ENCODE data around the gene CARTPT.

The CARTPT gene

DNA sequence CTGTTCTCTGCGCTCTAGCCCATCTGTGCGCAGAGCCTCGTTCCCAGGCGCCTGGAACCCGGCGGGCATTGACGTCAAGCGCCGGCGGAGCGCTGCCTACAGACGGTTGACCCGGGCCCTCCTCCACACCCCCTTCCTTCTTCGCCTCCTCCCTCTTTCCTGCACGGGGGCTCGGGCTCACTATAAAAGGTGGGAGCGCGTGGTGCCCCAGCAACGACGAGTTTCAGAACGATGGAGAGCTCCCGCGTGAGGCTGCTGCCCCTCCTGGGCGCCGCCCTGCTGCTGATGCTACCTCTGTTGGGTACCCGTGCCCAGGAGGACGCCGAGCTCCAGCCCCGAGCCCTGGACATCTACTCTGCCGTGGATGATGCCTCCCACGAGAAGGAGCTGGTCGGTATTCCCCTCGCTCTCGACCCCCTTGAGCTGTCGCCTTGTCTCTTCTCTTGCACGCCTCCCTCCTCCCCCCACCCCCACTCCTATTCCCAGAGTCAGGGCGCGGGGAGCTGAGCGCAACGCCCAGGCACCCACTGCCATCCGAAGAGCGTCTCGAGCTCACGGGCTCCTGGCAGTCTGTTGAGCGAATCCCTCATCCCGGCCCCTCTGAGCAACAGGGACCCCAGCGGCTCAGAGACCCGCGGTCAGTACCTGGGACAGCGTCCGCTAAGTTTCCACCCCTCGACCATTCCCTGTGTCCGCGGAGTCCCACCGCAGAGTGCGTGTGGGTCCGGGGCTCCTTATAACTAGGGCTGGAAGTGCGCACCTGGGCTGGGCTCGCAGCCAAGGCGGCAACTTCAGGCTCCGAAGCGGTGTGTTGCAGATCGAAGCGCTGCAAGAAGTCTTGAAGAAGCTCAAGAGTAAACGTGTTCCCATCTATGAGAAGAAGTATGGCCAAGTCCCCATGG lies at the start of gene CARTPT:
CARTPT (plus strand) TSS at position 213 of the 902 bp plus-strand sequence; CDS start at position 232, 19 bp downstream.
- no peak for DNase-seq

DNA sequence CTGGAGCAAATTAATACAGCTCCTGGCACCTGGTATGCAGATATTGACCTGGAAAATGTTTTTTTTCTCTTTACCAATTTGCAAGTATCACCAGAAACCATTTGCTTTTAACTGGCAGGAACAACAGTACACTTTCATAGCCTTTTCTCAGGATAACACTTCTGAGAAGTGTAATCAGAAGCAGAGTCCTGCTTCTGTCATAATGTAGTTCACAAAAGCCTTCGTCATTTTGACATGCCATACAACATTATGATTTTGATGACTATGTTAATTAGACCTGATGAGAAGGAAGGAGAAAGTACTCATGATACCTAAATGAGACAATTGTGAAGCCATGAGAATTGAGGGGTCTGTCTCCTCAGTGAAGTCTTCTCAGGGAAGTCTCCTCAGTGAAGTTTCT lies 41.1 kb upstream of the CARTPT start:
- DNase-seq = no peak

DNA sequence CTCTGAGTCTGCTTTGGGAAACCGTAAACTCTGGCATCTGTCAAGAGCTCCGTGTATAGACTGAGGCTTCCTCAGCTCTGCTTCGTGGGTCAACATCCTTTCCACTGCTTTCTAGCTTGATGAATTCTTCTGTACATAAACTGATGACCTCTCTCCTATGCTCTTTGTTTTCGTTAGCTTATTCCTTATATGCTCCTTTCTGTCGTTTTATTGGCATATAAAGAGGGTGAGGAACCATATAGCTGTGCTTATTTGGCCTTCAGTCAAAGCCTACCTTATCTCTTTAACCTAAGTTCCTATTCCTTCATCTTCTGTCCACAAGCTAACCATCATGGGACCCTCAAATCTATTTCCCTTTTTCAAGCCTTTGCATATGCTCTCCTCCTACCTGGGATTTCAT lies 39.4 kb upstream of the CARTPT start:
- no peak for DNase-seq

DNA sequence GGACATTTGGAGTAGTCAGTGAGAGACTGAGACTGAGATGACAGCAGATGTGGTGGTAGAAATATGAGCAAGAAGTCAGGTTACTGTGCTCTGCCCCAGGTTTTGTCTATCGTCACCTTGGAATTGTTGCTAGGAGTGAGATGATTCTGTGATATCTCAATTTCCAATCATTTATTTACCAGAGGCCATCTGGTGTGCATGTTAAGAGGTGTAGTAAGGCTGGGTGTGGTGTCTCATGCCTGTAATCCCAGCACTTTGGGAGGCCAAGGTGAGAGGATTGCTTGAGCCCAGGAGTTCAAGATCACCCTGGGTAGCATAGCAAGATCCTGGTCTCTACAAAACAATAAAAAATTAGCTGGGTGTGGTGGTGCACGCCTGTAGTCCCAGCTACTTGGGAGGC lies 38.6 kb upstream of the CARTPT start:
- DNase-seq = no peak

DNA sequence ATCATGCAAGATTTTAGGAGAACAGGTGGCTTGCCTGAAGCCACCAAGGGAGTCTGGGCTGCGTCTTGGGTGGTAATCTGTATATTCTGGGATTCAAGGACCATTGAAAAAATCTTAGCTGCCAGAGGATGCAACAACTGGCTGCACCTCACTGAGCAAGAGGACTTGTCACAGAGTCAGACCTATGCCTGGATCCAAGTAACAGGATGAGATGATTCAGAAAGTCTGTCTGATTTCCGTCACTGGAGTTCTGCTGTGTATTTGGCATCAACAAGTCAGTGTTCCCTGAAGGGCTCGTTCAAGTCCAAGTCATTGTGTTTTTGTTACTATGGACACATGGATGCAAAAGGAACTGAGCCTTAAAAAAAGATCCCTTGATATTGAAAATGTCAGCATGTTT lies 37.8 kb upstream of the CARTPT start:
- DNase-seq = no peak

DNA sequence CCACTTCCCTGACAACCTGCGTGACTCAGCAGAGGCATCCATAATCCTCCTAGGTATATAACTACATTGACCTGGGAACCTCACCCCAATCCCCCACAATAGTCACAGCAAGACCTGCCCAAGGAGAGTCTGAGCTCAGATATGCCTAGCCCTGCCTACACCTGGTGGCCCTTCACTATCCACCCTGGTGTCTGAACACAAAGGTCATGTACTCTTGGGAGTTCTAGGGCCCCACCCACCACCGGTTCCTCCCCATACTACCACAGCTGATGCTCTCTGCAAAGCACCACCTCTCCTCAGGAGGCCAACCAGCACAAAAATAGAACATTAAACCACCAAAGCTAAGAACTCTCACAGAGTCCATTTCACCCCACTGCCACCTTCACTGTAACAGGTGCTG lies 34.8 kb upstream of the CARTPT start:
- DNase-seq = no peak

DNA sequence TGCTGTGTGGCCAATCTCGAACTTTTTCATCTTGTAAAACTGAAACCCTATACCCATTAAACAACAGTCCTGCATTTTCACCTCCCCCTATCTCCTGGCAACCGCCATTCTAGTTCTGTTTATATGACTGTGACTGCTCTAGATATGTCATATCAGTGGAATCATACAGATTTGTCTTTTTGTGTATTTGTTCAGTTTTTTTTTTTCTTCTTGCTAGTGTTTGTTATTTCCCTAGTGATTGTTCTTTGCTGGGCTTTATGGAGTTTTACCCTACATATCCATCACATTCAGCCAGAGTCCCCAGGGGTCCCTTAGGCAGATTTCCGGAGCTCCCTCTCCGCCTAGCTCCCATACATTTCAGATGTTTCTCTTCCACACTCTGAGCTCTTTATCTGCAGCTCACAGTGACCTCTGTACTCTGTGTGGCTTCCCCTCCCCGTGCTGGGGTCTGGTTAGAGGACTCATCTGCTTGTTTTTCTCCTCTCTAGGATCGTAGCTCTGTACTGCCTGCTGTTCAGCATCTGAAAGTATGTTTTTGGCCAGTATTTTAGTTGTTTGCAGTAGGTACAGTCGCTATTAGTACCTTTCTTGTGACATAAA lies 25.1 kb upstream of the CARTPT start:
- DNase-seq = no peak

DNA sequence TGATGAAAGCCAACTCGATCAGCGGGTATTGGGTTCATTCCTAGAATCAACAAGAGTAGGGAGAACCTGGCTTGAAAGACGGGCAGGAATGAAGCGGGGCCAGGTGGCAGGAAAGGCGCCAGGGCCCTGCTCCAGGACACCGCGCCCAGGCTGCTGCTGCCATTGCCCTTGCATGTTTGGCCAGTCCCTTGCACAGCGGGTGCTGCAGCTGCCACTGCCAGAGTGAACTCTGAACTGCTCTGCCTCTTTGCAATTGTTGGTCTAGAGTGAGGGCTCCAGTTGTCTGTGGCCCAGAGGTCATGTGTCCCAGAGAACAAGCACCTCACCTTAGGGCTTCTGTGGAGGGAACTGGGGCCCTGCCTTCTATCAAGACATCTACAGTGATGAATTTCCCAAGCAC lies 24.0 kb upstream of the CARTPT start:
- no peak for DNase-seq

DNA sequence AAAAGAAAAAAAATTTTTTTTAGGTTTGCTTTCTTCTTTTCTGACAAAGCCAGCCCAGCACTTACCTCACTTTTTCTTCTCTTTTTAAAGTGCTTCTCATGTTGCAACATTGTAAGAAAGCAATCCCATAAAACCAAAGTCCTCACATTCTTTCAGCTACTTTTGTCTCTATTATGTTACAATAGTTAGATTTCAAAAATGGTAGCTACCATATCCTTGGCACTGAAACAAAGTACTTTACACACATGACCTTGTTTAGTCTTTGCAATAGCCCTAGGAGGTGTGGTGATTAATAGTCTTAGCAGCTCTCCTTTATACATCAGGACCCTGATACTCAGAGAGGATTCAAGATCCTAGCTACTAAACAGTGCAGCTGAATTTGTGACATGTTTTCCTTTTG lies 23.5 kb upstream of the CARTPT start:
- no peak for DNase-seq

DNA sequence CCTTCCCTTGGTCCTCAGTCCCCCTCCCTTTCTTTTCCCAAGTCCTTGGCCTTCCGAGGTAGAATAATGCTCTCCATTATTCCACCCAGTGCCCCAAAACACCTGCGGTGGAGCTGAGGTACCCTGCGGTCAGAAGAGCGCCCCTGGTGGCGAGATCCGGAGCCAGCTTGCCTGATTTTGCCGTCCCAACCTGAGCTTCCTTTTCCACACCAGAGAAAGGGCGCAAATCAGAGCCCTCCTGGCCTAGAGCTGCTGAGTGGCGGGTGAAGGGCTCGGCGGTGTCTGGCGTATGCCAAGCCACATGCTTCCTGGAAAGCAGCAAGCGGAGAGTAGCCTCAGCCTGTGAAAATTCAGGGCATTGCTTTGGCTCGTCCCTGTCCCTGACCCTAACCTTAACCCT lies 21.1 kb upstream of the CARTPT start:
- no peak for DNase-seq

DNA sequence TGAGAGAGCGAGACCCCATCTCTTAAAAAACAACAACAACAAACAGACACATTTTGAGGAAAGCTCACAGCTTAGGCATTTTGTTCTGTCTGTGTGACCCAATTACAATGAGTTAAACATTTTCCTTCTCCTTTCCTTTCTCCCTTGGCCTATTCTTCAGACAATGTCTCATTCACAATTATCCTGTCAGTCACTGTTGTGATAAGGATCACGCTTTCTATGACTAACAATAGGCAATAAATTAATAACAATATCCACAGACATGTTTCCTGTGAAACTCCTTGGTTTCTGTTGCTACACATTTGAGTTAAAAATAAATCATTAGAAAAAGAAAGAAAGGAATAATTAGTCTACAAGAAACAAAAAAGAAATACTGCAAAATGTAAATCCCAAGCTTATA lies 19.8 kb upstream of the CARTPT start:
- DNase-seq = no peak

DNA sequence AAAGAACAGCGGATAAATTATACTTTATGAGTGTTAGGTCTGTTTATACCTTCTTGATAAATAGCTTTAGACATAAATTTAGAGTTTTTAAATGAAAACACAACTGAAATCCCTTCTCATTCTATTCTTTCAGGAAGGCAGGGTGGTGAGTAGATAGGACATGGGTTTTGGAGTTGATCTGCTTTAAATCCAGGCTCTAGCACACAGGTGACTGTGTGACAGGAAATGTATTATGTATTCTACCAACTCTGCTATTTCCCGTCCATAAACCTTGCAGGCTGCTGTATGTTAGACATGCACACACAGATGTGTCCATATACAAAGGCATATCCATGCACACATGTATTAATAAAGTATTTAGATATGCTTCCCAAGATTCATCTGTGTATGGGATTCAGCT lies 19.3 kb upstream of the CARTPT start:
- no peak for DNase-seq

DNA sequence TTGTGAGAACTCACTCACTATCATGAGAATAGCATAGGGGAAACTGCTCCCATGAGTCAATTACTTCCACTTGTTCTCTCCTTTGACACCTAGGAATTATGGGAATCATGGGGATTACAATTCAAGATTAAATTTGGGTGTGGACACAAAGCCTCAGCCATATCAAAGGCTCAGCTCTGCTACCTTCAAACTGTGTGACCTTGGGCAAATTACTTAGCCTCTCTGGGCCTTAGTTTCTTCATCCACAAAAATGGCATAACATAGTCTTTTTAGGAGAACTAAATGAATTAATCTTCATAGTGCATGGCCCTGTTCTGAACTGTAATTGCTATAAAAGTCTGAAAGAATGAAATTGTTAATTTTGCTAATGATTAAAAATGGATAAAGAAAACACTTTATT lies 18.3 kb upstream of the CARTPT start:
- no peak for DNase-seq

DNA sequence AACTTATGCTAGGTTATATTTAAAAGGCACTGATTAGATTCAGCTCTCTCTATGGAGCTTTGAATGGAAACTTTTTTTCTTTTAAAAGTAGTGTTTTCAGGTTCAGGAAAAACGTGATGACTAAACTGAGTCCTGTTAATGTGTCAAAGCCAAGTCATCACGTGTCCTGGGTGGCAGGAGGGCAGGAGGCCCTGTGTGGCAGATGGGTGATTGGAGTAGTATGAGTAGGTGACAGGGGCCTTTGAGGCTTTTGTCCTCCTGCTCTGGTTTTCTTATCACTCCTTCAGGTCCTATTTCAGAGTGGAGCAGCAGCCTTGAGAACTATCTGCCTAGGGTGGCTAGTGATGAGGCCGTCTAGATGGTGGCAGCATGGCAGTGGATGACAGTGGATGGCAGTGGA lies 17.7 kb upstream of the CARTPT start:
- no peak for DNase-seq

DNA sequence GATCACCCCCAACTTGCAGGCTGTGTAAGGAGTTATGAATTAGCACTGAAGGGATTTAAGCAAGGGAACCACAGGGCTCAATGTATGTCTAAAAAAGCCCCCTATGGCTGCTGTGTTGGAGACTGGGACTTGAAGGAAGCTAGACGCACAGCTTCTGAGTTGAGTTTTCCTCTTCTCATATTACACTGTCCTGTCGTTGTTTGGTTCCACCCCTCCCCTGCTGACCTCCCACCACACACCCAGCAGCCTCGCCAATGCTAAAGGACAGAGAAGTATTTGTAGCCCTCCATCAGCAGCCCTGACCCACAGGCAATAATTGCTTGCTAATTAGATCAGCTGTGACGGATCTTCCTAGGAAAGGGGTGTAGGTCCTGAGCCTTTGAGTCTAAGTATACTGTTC lies 15.1 kb upstream of the CARTPT start:
- no peak for DNase-seq

DNA sequence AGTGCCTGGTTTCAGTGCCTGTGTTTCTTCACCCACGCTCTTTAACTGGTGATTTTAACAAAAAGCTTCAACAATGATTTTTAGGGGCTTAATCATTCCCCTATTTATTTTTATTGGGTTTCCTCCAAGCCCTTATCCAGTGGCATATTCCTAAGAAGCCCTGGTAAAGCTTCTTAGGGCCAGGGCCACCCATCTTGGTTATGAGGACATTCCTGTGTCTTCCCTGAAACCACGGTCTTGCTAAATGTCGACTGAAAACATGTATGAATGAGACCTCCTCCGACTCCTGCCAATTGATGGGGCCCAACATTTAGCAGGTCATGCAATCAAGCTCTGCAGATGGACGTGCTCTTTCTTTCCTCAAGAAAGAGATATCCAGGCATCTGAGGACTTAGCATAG lies 13.7 kb upstream of the CARTPT start:
- no peak for DNase-seq

DNA sequence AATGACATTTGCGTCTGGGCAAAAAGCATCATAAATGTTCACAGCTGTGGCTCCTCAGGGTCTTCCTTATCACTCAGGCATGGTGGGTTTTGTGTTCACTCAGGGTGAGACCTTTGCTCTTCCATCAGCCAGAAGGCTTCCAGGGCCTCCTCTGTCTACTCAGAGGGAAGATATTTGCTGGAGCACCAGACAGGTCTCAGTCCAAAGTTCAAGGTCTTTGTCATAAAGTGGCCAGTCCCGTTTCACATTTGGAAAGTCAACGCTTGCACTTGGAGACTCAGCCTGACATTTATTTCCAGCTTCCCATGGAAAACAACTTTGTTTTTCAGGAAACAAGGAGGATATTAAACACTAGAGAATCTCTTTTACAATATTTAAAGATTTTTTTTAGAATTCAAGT lies 12.2 kb upstream of the CARTPT start:
- DNase-seq = no peak

DNA sequence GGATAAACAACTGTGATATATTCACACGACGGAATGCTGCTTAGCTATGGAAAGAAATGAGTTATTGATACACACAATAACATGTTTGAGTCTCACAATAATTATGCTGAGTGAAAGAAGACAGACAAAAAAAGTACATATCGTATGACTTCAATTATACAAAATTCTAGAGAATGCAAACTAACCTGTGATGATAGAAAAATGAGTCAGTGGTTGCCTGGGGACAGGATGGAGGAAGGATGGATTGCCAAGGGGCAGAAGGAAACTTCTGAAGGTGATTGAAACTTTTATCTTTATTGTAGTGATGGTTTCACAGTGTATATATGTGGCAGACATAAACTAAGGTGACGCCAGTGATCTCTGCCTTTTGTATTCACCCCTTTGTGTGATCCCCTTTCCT lies 7.5 kb upstream of the CARTPT start:
- no peak for DNase-seq

DNA sequence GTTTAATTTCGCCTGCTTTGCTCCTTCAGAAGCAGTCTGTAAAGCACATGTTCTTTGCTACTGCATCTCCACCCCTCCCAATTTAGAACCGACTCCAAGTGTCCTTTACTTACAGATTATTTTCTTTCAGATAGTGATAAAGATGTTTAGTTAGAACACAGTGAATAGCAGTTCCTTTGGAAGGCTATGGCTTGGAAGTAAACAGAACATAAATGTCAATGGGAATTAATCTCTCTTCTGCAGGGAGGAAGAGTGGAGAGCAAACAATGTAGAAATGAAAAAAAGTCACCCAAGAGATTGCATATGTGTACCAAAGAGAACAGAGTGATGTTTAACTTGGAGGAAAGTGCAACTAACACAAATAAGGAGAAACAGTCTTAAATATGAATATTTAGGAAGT lies 4.2 kb upstream of the CARTPT start:
- no peak for DNase-seq

DNA sequence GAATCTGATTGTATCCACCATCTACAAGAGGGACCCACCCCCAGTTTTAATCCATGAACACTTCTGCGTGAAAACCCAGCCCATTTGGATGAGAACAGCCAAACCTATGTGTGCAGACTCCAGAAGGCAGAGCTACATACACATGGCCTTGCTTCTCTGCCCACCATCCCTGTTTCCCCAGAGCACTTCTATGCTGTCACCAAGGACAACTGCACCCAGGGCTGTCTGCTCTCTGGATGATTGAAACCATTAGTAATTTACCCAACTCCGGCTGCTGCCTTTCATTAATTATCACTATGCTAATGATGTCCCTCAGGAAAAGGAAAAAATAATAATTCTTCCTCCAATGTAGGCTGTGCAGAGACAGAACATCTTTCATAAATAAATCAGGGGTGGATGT lies 8.9 kb downstream of the CARTPT start:
- no peak for DNase-seq

DNA sequence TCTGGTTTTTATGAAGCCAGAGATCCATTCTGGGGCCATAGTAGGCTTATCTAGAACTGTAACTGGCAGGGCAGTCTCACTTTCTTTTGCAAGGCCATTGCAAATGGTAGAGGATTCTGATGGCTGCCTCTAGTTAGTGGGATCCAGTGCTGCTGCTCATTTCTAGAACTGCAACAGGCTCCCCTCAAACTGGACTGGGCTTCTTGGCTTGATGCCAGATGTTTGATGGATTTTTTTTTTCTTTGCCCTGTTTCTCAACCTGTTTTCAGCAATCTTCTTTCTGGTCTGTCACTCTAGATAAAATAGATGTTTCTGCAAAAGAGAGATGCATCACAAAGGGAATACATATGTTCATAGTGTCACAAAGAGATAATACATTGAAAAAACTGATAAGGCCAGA lies 11.9 kb downstream of the CARTPT start:
- no peak for DNase-seq

DNA sequence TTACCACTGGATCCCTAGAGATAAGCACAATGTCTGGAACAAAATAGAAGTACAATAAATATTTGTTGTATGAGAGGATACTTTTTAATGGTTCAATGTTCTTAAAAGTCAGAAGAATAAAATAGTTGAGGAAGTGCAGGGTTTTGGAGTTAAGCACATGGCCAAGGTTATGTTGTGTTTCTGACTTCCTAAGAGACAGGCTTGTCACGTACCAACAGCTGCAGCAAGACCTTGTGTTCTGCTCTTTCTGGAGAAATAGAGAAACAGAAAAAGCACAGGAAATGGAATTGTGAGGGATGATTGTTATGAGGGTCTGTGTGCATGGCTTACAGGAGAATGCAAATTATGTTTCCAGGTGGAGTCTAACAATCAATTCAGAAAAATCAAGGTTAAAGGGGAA lies 12.9 kb downstream of the CARTPT start:
- no peak for DNase-seq

DNA sequence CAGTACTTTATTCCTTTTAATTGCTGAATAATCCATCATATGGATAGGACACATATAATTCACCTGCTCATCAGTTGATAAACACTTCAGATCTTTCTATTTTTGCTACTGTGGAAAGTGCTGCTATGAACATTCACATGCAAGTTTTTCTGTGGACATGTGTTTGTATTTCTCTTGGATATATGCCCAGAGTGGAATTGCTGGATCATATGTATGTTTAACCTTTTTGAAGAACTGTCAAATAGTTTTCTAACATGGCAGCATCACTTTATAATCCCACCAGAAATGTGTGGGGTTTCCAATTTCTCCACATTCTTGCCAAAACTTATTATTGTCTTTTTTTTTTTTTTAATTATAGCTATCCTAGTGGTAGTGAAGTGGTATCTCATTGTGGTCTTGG lies 15.1 kb downstream of the CARTPT start:
- no peak for DNase-seq

DNA sequence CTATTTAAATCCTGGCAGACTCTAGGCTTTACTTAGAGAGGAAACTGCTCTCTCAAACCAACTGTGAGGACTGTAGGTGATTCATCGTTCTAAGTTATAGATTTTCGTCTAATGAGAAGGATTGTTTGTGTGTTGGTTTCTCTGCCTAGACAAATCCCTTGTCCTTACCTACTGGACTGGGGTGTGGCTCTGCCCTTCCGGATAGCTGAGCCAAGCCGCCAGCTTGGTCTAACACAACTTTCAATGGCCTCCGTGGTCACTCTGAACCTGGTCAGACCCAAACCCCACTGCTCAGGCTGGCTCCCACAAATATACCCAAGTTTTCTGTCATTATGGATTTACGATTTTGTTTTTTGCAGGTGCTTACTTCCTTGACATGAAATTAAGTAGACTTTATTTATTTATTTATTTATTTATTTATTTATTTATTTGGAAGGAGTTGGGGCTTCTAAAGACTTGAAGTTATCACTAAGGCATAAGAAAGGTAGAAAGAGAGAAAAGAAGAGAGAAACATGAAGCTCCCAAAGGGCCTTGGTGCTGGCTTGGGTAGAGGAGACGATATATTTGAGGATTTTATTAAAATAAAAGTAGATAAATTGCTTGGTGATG lies 19.0 kb downstream of the CARTPT start:
- DNase-seq = no peak
